Caco-2 (cell line): Measurements from ENCODE around the gene APOL3. TPM values are rescaled to one million over a fixed set of nuclear protein-coding genes. Genes with fewer than 3 reads are reported as not detected.

Experiments used
- BruUV-seq: library from RNA; stranded (reverse); fragments of 400-500 nt; replicated peaks from 2 replicates; lab custom pipeline; 2021; lab: Mats Ljungman, UMichigan
- CTCF ChIA-PET: fragments of 300-600 bp; sonication (Branson Sonifier 250); formaldehyde crosslinking; loops from one replicate; lab custom pipeline; 2022; ENCODE audit warnings: antibody characterized with exemption; lab: Charles Lee
- POLR2A ChIA-PET: fragments of 300-600 bp; sonication (Branson Sonifier 250); formaldehyde crosslinking; loops from one replicate; lab custom pipeline; 2022; ENCODE audit warnings: antibody characterized with exemption; lab: Charles Lee
- DNase-seq, 2 experiments: peaks; one replicate each; pipeline versions ENCODE4 v3.0.0 to v3.0.0-alpha.2; 2020 to 2022
- H3K27me3 ChIP-seq: replicated peaks from 2 replicates; pipeline ENCODE4 v1.6.0; 2011; ENCODE audit warnings: low read length; ENCODE audit not compliant: control insufficient read depth, insufficient read depth
- H3K36me3 ChIP-seq: 2 replicates; pipeline ENCODE4 v1.5.1; 2011; ENCODE audit warnings: low read length; ENCODE audit not compliant: control insufficient read depth, insufficient read depth
- H3K4me1 ChIP-seq: fragments of 250-450 bp; sonication (Bioruptor Pico); 2 replicates; pipeline ENCODE4 v1.5.1; 2020; ENCODE audit warnings: mild to moderate bottlenecking
- H3K4me3 ChIP-seq: 2 replicates; pipeline ENCODE4 v1.5.1; 2011; ENCODE audit warnings: low read depth, mild to moderate bottlenecking, control low read depth, low read length
- H3K9me3 ChIP-seq: fragments of 250-450 bp; sonication (Bioruptor Pico); 2 replicates; pipeline ENCODE4 v1.5.1; 2020; ENCODE audit warnings: mild to moderate bottlenecking, moderate library complexity
- H3K27ac Mint-ChIP-seq: one replicate; pipeline ENCODE4 v1.8.0; 2022; ENCODE audit warnings: mixed read lengths; ENCODE audit not compliant: unreplicated experiment
- H3K27me3 Mint-ChIP-seq: one replicate; pipeline ENCODE4 v1.8.0; 2022; ENCODE audit warnings: mixed read lengths; ENCODE audit not compliant: insufficient read depth, unreplicated experiment
- H3K36me3 Mint-ChIP-seq: one replicate; pipeline ENCODE4 v1.8.0; 2022; ENCODE audit warnings: mild to moderate bottlenecking, mixed read lengths; ENCODE audit not compliant: insufficient read depth, unreplicated experiment
- H3K4me1 Mint-ChIP-seq: one replicate; pipeline ENCODE4 v1.8.0; 2022; ENCODE audit warnings: low read depth, mixed read lengths; ENCODE audit not compliant: unreplicated experiment
- H3K4me3 Mint-ChIP-seq: one replicate; pipeline ENCODE4 v1.8.0; 2022; ENCODE audit warnings: mild to moderate bottlenecking, moderate library complexity, mixed read lengths; ENCODE audit not compliant: unreplicated experiment
- H3K9me3 Mint-ChIP-seq: one replicate; pipeline ENCODE4 v1.8.0; 2022; ENCODE audit warnings: mixed read lengths; ENCODE audit not compliant: unreplicated experiment
- intact Hi-C: fragments of 100-400 bp; cut with micrococcal nuclease; formaldehyde crosslinking; loops from one replicate; pipeline ENCODE4 v1.10.0; 2022; ENCODE audit not compliant: unreplicated experiment
- total RNA-seq: library from RNA; stranded (reverse); gene quantifications from 2 replicates; pipeline ENCODE4 v1.2.3, GENCODE V29; 2022
- TF ChIP-seq, protein P1 (sequence below), 2 experiments: fragments of 200-600 bp in 1 of 2; IDR thresholded peaks; 1 replicate in 1 of 2; 2 replicates in 1 of 2; pipeline versions ENCODE4 v1.5.1 to v1.8.0; 2011 to 2022; ENCODE audit warnings: antibody characterized with exemption in 1 of 2, control low read depth in 1 of 2, inconsistent platforms in 1 of 2, low read depth in 1 of 2, low read length in 1 of 2, mild to moderate bottlenecking in 1 of 2, moderate library complexity in 1 of 2; ENCODE audit not compliant: insufficient read depth in 1 of 2, severe bottlenecking in 1 of 2, unreplicated experiment in 1 of 2

APOL3 gene
- total RNA-seq, 1 experiment from 2014 or later, result not detected

DNA sequence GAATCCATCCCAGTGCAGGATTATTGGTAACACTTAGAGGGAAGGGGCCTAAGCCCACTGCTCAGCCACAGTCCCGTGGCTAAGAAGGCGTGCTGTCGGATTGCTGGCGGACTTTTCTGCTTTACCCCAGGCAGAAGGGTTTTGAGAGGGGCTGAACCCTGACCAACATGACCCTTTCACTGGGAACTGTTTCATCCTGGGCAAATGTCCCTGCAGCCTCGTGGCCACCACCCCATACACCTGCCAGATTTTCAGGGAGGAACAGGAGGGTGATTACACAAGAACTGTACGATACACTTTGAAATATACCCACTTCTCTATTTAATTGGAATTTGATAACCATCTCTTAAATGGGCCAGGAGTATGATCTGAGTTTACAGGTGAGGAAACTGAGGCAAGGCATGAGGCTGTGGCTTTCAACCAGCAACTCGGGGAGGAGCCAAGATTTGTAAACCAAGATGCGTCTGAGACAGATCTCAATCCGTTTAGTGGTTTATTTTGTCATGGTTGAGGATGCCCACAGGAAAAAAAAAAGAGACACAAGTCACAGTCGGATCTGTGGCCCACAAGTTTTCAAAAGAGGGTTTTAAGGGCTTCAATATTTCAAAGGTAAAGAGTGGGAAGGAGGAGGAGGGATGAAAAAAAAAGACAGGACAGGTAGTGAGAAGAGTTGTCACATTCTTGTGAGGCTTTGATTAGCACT, 6.1 kb upstream of the APOL3 start:
- CTCF ChIA-PET, result no interaction called here
- H3K27ac Mint-ChIP-seq, result no peak overlapping the region

DNA sequence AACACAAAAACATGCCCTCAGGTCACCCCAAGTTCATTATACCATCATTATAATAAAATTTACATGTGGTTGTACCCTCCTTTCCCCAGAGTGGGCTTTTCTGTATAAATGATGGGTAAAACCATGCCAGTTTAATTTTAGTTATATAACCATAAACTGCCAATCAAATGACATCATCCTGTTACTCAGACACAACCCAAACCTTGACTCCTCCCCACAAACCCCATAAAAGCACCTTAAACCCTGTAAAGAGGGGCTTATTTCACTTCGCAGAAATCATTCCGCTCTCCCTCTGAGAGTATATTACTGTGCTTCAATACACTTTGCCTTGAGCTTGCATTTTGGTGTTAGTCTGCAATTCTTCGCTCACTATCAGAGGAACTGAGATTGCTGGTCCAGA, 5.5 kb upstream of the APOL3 start:
- no peak for DNase-seq
- H3K36me3 Mint-ChIP-seq, result no peaks in the 10 kb centered on the region
- H3K9me3 Mint-ChIP-seq, result no peaks in the 10 kb centered on the region
- Histone ChIP-seq H3K4me1 (no peaks in the 10 kb centered on the region; the same call in 1 of the 2 replicates), H3K4me3 (no peak overlapping the region), H3K9me3 (no peaks in the 10 kb centered on the region), H3K36me3 (no peaks in the 10 kb centered on the region), H3K27me3 (no peaks in the 10 kb centered on the region)
- H3K4me1 Mint-ChIP-seq, result no peaks in the 10 kb centered on the region
- H3K4me3 Mint-ChIP-seq, result no peak overlapping the region
- TF ChIP-seq, protein P1, sequence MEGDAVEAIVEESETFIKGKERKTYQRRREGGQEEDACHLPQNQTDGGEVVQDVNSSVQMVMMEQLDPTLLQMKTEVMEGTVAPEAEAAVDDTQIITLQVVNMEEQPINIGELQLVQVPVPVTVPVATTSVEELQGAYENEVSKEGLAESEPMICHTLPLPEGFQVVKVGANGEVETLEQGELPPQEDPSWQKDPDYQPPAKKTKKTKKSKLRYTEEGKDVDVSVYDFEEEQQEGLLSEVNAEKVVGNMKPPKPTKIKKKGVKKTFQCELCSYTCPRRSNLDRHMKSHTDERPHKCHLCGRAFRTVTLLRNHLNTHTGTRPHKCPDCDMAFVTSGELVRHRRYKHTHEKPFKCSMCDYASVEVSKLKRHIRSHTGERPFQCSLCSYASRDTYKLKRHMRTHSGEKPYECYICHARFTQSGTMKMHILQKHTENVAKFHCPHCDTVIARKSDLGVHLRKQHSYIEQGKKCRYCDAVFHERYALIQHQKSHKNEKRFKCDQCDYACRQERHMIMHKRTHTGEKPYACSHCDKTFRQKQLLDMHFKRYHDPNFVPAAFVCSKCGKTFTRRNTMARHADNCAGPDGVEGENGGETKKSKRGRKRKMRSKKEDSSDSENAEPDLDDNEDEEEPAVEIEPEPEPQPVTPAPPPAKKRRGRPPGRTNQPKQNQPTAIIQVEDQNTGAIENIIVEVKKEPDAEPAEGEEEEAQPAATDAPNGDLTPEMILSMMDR (IDR thresholded peaks at IDR 0.05; ENCODE audit: insufficient read depth in 1 of 2, low read depth in 1 of 2, low read length in 1 of 2, severe bottlenecking in 1 of 2, unreplicated experiment in 1 of 2), result no peak
- H3K27ac Mint-ChIP-seq, result no peak overlapping the region
- no TSS peak for BruUV-seq
- ChIA-PET CTCF (no interaction called here), POLR2A (no interaction called here)
- no peaks in the 10 kb centered on the region for H3K27me3 Mint-ChIP-seq
- intact Hi-C loops, result no loop called here

More for the DNA sequence above, 6.1 kb upstream of the APOL3 start:
- Mint-ChIP-seq H3K27me3 (no peaks in the 10 kb centered on the region), H3K4me3 (no peak overlapping the region), H3K4me1 (no peaks in the 10 kb centered on the region), H3K36me3 (no peaks in the 10 kb centered on the region), H3K9me3 (no peaks in the 10 kb centered on the region)
- POLR2A ChIA-PET, result no interaction called here
- intact Hi-C loops, result no loop called here
- Histone ChIP-seq H3K9me3 (no peaks in the 10 kb centered on the region), H3K4me3 (no peak overlapping the region), H3K4me1 (no peaks in the 10 kb centered on the region; the same call in 1 of the 2 replicates), H3K27me3 (no peaks in the 10 kb centered on the region), H3K36me3 (no peaks in the 10 kb centered on the region)
- DNase-seq, result no peak
- TF ChIP-seq, protein P1 (IDR thresholded peaks at IDR 0.05; ENCODE audit: insufficient read depth in 1 of 2, low read depth in 1 of 2, low read length in 1 of 2, severe bottlenecking in 1 of 2, unreplicated experiment in 1 of 2), result no peak
- BruUV-seq, result no TSS peak

DNA sequence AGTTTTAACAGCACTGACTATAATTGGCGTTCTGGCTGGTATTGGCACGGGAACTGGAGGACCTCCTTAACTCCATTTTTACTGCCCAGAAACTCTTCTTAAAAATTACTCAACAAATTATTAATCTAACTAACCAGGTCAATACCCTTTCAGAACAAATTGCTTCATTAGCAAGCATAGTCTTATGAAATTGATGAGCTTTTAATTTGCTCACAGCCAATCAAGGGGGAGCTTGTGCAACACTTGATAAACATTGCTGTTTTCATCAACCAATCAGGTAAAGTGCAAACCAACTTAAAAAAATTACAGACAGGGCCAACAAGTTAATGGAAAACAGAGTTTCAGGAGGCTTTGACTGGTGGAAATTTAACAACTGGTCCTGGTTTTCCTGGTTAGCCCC, 4.6 kb upstream of the APOL3 start:
- BruUV-seq, result no TSS peak
- Mint-ChIP-seq H3K27ac (no peak overlapping the region), H3K4me3 (no peak overlapping the region), H3K36me3 (no peaks in the 10 kb centered on the region), H3K4me1 (no peaks in the 10 kb centered on the region), H3K27me3 (no peaks in the 10 kb centered on the region), H3K9me3 (no peaks in the 10 kb centered on the region)
- POLR2A ChIA-PET, result no interaction called here
- intact Hi-C loops, result no loop called here
- no peaks in the 10 kb centered on the region for H3K9me3 ChIP-seq
- DNase-seq, result no peak
- TF ChIP-seq, protein P1 (IDR thresholded peaks at IDR 0.05; ENCODE audit: insufficient read depth in 1 of 2, low read depth in 1 of 2, low read length in 1 of 2, severe bottlenecking in 1 of 2, unreplicated experiment in 1 of 2), result no peak
- H3K36me3 ChIP-seq, result no peaks in the 10 kb centered on the region
- H3K27me3 ChIP-seq, result no peaks in the 10 kb centered on the region
- CTCF ChIA-PET, result no interaction called here
- no peak overlapping the region for H3K4me3 ChIP-seq
- H3K4me1 ChIP-seq, result no peaks in the 10 kb centered on the region; the same call in 1 of the 2 replicates
